Activated CD4-positive, alpha-beta T cell treated with anti-CD3 and anti-CD28 coated beads, Interleukin-2, amount 50 U/mL, for 48 hours (primary cell): ENCODE measurements around the gene UBE2O.

Experiments used
- DNase-seq, 2 experiments: peaks; one replicate each; pipeline ENCODE4 v3.0.0-alpha.2; 2020

Gene UBE2O

GRCh38 chr17:76484228-76484725 is 31.3 kb upstream of the UBE2O start:
- DNase-seq: no peak

- DNase-seq: no peak
These were observed 28.2 kb upstream of the UBE2O start for GRCh38 chr17:76481071-76481655.

DNA sequence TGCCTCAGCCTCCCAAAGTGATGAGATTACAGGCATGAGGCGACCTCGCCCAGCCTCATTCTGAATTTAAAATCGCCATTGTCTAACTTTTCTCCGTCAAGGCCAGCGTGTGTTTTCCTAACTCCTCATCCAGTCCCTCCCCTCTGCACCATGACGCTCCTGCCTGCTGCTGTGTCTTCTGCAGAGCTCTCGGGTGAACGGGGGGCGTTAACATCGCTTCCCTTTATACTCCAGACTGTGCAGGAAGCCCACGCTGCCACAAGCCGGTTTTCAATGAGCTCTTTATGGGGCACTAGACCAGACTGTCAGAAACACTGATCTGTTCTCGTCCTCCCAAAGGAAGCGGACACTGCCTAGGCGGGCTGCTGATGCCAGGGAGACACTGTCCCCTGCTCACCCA is 27.7 kb upstream of the UBE2O start:
- no peak for DNase-seq

DNA sequence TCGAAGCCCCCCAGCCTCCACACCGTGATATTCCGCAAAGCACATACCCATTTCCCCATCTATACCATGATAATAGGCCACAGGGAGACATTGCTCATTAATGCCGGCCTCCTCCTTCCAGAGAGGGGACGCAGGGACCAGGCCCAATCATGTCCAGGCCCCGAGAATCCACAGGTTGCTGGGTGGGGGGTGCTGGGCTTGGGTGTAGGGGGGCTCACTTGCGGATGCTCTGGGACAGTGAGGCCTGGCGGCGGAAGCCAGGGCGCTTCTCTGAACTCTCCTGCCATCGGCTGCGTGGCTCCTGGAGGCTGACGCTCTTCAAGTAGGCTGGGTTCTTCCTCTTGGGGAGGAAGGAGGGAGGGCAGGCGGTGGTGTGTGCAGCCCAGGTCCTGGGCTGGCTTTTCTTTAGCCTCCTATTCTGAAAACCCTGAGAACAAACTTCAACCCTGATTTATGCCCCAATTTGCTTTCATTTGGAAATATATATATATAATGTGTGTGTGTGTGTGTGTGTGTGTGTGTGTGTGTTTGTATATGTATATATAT is 26.6 kb upstream of the UBE2O start:
- no peak for DNase-seq

GRCh38 chr17:76478730-76479514 is 26.0 kb upstream of the UBE2O start:
- DNase-seq: no peak

- no peak for DNase-seq
These were observed 25.1 kb upstream of the UBE2O start for GRCh38 chr17:76478097-76478496.

DNA sequence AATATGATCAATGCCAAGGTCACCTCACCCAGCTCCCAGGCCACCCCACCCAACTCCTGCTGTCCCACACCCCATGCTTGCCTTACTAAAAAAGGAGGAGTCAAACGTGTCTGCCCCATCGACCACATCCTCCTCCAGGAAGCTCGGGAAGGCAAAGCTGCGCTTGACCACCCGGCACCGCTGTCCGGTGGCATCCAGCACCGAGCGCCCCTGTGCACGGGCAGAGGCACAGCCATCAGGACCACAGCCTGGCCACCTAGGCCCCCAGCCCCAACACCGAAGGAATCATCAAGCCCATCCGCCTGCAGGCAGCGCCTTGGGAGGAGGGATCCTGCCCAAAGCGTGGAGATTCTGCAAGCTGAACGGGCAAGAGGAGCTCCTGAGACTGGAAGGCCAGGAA is 24.6 kb upstream of the UBE2O start:
- DNase-seq: no peak

DNA sequence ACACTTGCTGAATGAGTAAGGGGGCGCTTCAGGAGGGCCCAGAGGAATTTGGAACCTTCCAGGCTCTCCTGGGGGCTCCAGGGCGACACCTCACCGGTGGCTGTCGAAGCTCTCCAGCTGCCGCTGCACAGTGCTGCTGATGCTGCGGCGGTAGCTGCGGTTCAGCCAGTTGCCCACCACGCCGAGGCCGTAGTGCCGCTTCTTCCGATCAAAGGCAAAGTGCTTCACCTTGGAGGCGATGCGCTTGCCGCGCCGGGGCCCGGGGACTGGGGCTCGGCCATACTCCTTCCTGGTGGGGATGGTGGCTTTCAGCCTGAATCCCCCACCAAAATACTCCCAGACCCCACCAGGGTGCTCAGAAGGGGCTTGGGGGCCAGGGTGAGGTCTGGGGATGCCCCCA is 23.8 kb upstream of the UBE2O start:
- DNase-seq: no peak

GRCh38 chr17:76475302-76475701 is 22.4 kb upstream of the UBE2O start:
- no peak for DNase-seq

DNA sequence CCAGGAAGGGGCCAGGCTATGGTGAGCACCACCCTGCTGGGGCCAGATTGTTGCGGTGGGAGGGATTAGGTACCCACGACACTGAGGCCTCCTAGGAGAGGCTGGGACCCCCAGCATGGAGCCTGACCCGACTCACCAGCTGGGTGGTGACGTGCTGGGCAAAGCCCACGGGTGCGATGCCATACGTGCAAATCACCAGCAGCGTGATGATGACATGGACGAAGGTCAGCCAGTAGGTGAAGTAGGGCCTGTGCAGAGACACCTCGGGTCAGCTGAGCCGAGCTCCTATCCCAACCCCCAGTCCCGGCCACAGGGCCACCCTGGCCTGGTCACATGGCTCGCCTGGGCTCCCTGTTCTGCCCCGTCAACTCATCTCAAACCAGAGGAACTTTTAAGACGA is 21.9 kb upstream of the UBE2O start:
- no peak for DNase-seq

DNA sequence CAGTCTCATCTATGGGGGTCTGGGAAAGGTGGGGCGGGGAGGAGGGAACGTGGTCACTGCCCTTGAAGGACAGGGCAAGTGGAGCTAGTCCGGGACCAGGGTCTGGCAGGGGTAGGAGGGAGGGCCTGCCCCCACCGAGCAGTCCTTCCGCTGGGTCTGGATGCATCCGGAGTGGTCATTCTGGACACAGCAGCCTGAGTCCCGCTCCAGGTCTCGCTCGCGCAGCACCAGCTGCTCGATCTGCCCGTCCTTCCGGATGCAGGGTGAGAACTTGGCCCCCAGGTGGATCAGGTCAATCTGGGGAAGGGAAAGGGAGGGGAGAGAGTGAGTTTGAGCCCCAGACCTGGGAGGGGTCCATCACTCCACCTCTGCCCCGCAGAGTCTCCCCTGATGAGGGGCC is 21.3 kb upstream of the UBE2O start:
- no peak for DNase-seq

DNA sequence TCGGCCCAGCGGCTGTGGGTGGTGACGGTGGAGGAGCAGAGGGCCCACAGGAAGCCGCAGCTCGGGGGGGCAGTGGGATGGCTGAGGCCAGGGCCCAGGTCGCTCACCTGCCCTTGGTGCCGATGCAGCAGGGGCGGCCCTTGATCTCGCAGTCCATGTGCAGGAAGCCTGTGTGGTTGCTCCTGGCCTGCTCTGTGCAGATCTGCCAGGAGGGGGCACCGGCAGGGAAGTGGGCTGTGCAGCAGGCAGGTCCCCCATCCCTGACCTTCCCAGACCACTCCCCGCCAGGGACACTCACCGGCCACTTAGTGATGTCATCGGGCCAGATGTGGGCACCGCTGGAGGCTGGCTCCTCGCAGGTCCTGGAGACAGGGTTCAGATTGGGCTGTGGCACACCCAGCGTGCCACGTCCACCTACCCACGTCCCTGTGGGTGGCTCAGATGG is 20.6 kb upstream of the UBE2O start:
- DNase-seq: peak in 1 of 2 experiments; percentile 24

- DNase-seq: no peak
These were observed 19.8 kb upstream of the UBE2O start for GRCh38 chr17:76472726-76473125.

GRCh38 chr17:76472258-76472645 is 19.3 kb upstream of the UBE2O start:
- no peak for DNase-seq

- DNase-seq: no peak
These were observed 18.7 kb upstream of the UBE2O start for GRCh38 chr17:76471498-76472257.

DNA sequence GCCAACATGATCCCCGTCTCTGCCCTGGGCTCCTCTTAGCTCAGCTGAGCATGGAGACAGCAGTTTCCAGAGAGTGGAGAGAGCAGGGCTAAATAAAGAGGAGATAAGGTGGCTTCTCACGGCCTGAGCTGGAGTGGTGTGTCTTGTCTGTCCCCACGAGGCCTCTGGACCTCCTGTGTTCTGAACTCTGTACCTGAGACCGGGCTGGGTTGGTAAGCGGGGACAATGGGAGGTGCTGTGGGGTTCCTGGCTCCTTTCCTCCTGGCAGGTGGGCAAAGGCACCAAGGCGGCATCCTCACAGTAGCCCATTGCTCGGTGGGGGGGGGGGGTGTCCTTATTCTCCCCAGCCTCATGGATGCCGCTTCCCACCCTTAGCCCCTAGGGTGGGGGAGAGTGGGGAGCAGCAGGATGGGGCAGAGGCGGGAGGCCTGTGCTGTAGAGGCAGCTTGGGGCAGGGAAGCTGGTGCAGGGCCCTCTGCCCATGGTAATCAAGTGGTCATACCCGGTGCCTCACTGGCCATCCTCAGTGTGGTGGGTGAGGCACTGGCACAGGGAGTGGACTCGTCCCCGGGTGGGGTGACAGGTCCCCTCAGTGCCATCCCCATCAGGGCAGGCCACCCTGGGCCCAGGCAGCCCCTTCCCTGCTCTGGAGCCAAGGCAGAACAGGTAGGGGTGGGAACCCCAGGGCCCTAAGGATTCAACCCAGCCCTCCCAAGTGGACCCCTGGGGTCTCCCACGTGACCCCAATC is 17.2 kb upstream of the UBE2O start:
- DNase-seq: no peak

DNA sequence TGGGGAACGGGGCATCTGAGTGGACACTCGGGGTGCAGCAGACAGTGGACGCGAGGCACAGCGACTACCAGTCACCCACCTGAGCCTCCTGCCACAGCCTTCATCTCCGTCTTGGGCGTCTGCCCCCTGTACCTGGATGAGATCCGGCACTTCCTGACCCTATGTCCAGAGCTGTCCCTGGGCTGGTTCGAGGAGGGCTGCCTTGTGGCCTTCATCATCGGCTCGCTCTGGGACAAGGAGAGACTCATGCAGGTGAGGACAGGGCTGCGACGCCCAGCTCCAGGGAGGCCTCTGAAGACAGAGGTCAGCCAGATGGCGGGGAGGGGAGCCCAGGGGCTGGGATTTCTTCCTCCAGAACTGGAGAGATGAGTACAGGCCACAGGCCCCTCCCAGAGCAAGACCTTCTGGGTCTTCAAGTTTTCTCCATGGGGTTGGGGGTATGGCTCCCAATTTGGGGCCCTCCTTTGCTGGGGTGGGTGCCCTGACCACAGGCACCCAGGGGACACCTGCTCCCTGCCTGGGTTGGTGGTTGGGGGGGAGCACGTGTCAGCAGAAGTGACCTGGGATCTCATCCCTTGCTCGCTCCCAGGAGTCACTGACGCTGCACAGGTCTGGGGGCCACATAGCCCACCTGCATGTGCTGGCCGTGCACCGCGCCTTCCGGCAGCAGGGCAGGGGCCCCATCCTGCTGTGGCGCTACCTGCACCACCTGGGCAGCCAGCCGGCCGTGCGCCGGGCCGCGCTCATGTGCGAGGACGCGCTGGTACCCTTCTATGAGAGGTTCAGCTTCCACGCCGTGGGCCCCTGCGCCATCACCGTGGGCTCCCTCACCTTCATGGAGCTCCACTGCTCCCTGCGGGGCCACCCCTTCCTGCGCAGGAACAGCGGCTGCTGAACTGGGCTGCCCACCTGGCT is 16.4 kb upstream of the UBE2O start:
- no peak for DNase-seq

- DNase-seq: no peak
These were observed 15.7 kb upstream of the UBE2O start for GRCh38 chr17:76468634-76469010.

DNA sequence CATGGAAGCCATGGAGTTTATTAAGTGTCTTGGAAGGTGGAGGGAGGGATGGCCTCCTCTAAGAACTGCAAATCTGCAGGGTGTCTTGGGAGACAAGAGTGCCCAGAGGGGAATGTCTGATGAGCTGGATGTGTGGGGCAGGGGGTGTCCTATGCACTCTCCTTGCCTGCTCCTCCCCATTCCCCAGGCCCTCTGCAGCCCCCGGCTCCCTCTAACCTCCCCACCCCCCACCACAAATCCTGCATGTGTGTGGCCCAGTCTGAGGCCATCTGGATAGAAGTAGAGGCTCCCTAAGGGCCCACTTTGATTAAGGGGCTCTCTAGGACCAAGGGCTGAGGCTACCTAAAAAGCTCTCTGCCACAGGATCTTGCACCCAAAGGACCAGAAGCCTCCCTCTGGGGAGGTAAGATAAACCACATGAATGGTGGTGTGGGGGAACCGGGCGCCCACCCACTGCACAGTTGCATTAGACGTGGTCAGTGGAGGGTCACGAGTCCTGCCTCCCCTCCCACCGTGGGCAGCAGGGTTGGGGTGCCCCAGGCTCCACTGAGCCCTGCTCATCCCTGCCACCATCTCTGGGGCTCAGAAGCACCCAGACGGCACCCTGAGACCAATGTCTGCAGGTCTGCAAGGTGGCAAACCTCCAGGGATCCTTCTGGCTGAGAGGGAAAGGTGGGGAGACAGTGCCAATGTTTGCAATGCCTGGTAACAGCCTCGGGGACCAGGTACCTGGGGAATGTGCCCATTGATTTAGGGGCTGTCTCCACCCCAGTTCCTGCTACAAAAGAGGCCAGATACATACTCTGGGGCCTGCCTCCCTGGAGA is 15.1 kb upstream of the UBE2O start:
- DNase-seq: no peak

GRCh38 chr17:76467366-76467765 is 14.4 kb upstream of the UBE2O start, which contains the start of gene AANAT:
Gene AANAT (plus strand): TSS chr17:76467603. CDS start chr17:76468747, 1,144 bp downstream.
- no peak for DNase-seq

GRCh38 chr17:76466775-76467130 is 13.8 kb upstream of the UBE2O start:
- DNase-seq: no peak
